ENCODE results near the gene ARHGEF26. TPM values are rescaled to one million over a fixed set of nuclear protein-coding genes. Genes with fewer than 3 reads are reported as not detected.

ARHGEF26 gene
- total and polyA plus RNA-seq, 4 donors: 12.3 to 45.5 (median 28.5) TPM

DNA sequence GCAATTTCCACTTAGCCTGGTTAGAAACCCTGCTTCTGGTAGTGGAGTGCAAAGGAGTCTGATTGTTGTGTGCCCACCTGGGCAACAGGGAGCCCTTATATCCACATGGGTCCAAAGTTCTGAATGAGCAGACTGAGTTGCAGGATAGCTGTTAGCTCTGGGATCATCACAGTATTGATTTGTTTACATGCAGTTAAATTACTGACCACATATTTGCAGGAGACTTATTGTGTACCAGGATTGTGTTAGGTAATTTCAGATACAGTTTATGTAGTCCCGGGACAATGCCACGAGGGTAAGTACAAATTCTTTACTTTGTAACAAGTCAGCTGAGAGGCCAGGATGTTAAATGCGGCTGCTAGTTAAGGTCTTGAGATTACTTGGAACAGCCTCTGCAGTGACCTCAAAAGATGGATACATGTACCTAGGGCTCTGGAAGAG is 18.8 kb downstream of the ARHGEF26 start:
- no peak for ATAC-seq (ENCODE audit: insufficient read depth, low FRiP score)
- H3K9ac ChIP-seq (ENCODE audit: insufficient read depth in 1 of 2, low read length in 2 of 2): no peak overlapping the region
- TF ChIP-seq, protein P1, sequence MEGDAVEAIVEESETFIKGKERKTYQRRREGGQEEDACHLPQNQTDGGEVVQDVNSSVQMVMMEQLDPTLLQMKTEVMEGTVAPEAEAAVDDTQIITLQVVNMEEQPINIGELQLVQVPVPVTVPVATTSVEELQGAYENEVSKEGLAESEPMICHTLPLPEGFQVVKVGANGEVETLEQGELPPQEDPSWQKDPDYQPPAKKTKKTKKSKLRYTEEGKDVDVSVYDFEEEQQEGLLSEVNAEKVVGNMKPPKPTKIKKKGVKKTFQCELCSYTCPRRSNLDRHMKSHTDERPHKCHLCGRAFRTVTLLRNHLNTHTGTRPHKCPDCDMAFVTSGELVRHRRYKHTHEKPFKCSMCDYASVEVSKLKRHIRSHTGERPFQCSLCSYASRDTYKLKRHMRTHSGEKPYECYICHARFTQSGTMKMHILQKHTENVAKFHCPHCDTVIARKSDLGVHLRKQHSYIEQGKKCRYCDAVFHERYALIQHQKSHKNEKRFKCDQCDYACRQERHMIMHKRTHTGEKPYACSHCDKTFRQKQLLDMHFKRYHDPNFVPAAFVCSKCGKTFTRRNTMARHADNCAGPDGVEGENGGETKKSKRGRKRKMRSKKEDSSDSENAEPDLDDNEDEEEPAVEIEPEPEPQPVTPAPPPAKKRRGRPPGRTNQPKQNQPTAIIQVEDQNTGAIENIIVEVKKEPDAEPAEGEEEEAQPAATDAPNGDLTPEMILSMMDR (IDR thresholded peaks at IDR 0.05; ENCODE audit: control extremely low read depth, extremely low read depth): no peak

DNA sequence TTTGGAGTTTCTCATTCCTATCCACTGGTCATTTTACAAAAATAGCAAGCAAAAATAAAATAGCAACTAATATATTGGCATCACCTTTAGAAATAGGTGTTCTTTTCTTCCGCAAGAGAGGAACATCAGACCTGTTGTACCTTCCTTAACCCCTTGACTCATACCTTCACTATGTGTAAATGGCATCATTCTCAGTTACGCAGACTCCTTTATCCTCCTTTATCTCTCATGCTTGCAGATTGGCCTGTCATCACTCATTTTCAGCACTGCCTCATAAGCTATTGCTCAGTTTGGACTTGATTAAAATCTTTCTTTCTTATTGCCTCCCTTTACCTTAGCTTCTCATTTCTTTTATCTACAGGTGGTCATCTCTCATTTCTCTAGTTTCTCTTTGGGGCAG is 21.4 kb downstream of the ARHGEF26 start:
- DNase-seq (no peak), ATAC-seq (ENCODE audit: insufficient read depth, low FRiP score) (no peak)
- 90 to 94% methylated on average over 2 of the region's 2 CpGs for WGBS, 2 donors
- H3K36me3 ChIP-seq (ENCODE audit: control insufficient read depth in 4 of 4, insufficient read depth in 4 of 4, low read length in 4 of 4): no peaks in the 10 kb centered on the region
- no peak overlapping the region for H3K4me3 ChIP-seq
- TF ChIP-seq, protein P1 (IDR thresholded peaks at IDR 0.05; ENCODE audit: control extremely low read depth, extremely low read depth): no peak
- no peaks in the 10 kb centered on the region for H3K9me3 ChIP-seq (ENCODE audit: control insufficient read depth in 4 of 4, insufficient read depth in 3 of 4, low read length in 3 of 4)
- H3K9ac ChIP-seq (ENCODE audit: insufficient read depth in 1 of 2, low read length in 2 of 2): no peak overlapping the region
- H3K4me1 ChIP-seq (ENCODE audit: control insufficient read depth in 5 of 5, insufficient read depth in 5 of 5, low read length in 5 of 5): peaks cover 0 to 6% (median 0%) of the 10 kb centered on the region in 5 donors
- no peak overlapping the region for H3K27ac ChIP-seq (ENCODE audit: low read depth in 1 of 2, low read length in 1 of 2)
- no peaks in the 10 kb centered on the region for H3K27me3 ChIP-seq (ENCODE audit: control insufficient read depth in 3 of 3, insufficient read depth in 3 of 3, low read length in 2 of 3)

More for the DNA sequence above, 18.8 kb downstream of the ARHGEF26 start:
- H3K27ac ChIP-seq (ENCODE audit: low read depth in 1 of 2, low read length in 1 of 2): no peak overlapping the region
- H3K4me1 ChIP-seq (ENCODE audit: control insufficient read depth in 5 of 5, insufficient read depth in 5 of 5, low read length in 5 of 5): peaks cover 0 to 5% (median 0%) of the 10 kb centered on the region in 5 donors
- H3K36me3 ChIP-seq (ENCODE audit: control insufficient read depth in 4 of 4, insufficient read depth in 4 of 4, low read length in 4 of 4): no peaks in the 10 kb centered on the region
- H3K27me3 ChIP-seq (ENCODE audit: control insufficient read depth in 3 of 3, insufficient read depth in 3 of 3, low read length in 2 of 3): no peaks in the 10 kb centered on the region
- 70 to 96% methylated on average over 3 of the region's 3 CpGs for WGBS, 2 donors
- H3K9me3 ChIP-seq (ENCODE audit: control insufficient read depth in 4 of 4, insufficient read depth in 3 of 4, low read length in 3 of 4): no peaks in the 10 kb centered on the region
- DNase-seq: no peak
- H3K4me3 ChIP-seq: no peak overlapping the region

DNA sequence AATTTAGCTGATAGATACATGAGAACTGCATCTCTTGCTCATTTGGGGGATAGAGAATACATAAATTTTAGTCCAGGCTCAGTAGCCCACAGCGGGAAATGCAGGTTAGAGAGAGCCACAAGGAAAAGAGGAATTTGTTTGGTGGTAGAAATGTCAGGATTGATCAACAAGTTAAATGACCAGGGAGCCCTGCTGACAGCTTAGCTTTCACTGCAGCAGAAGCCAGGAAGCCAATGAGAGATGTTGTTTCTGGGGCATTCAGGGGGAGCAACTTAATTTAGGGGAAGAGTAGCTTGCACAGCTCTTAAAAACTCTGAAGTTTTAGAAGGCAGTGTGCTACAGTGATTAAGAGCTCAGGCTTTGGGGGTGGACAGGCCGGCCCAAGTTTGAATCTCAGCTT is 22.7 kb downstream of the ARHGEF26 start:
- no peaks in the 10 kb centered on the region for H3K27me3 ChIP-seq (ENCODE audit: control insufficient read depth in 3 of 3, insufficient read depth in 3 of 3, low read length in 2 of 3)
- WGBS, 2 donors: 84 to 93% methylated on average over 2 of the region's 2 CpGs
- no peaks in the 10 kb centered on the region for H3K9me3 ChIP-seq (ENCODE audit: control insufficient read depth in 4 of 4, insufficient read depth in 3 of 4, low read length in 3 of 4)
- no peaks in the 10 kb centered on the region for H3K36me3 ChIP-seq (ENCODE audit: control insufficient read depth in 4 of 4, insufficient read depth in 4 of 4, low read length in 4 of 4)
- peaks cover 0 to 6% (median 0%) of the 10 kb centered on the region in 5 donors for H3K4me1 ChIP-seq (ENCODE audit: control insufficient read depth in 5 of 5, insufficient read depth in 5 of 5, low read length in 5 of 5)
- no peak for ATAC-seq (ENCODE audit: insufficient read depth, low FRiP score)
- TF ChIP-seq, protein P1 (IDR thresholded peaks at IDR 0.05; ENCODE audit: control extremely low read depth, extremely low read depth): no peak
- no peak overlapping the region for H3K9ac ChIP-seq (ENCODE audit: insufficient read depth in 1 of 2, low read length in 2 of 2)
- DNase-seq: no peak
- H3K4me3 ChIP-seq: no peak overlapping the region
- no peak overlapping the region for H3K27ac ChIP-seq (ENCODE audit: low read depth in 1 of 2, low read length in 1 of 2)
